ENCODE results near the gene PDE9A.

GRCh38 chr21:42642219-42642745 lies 11.1 kb upstream of the PDE9A start:
- no peak for TF ChIP-seq CTCF (IDR thresholded peaks at IDR 0.05)
- no peak for TF ChIP-seq ZNF512 (CRISPR knock-in tag; IDR thresholded peaks at IDR 0.05; ENCODE audit: borderline replicate concordance)
- no peak for TF ChIP-seq ATF2 (CRISPR knock-in tag; IDR thresholded peaks at IDR 0.05; ENCODE audit: borderline replicate concordance, low read depth)
- TF ChIP-seq SP1 (CRISPR knock-in tag; conservative IDR thresholded peaks at IDR 0.05) = no peak
- no peak for TF ChIP-seq MAX (CRISPR knock-in tag; IDR thresholded peaks at IDR 0.05)
- TF ChIP-seq STAT6 (CRISPR knock-in tag; conservative IDR thresholded peaks at IDR 0.05; ENCODE audit: low read depth) = no peak
- no peak for TF ChIP-seq PRDM15 (CRISPR knock-in tag; IDR thresholded peaks at IDR 0.05)
- TF ChIP-seq ZNF532 (CRISPR knock-in tag; IDR thresholded peaks at IDR 0.05; ENCODE audit: borderline replicate concordance) = no peak
- no peak for TF ChIP-seq ZNF263 (CRISPR knock-in tag; IDR thresholded peaks at IDR 0.05; ENCODE audit: low read depth)
- TF ChIP-seq FOXK1 (CRISPR knock-in tag; IDR thresholded peaks at IDR 0.05) = no peak
- TF ChIP-seq ZBTB21 (CRISPR knock-in tag; IDR thresholded peaks at IDR 0.05; ENCODE audit: borderline replicate concordance) = no peak

All from WTC11 (cell line).